HCT116 (cell line): ENCODE measurements around the gene FOXQ1. TPM values are rescaled to one million over a fixed set of nuclear protein-coding genes. Genes with fewer than 3 reads are reported as not detected.
"Not testable (repeated sequence)": the region's sequence is repeated elsewhere in the genome, so short reads cannot be mapped to it uniquely, and the experiment has no call there.

ENCODE experiments used
- ATAC-seq: fragments of 200-7000 bp; cut with Tn5 transposase; 2 replicates; pipeline ENCODE4 v1.9.1; 2020; ENCODE audit warnings: mild to moderate bottlenecking, moderate library complexity
- BruUV-seq: library from RNA; stranded (reverse); fragments of 400-500 nt; replicated peaks from 2 replicates; lab custom pipeline; 2021; lab: Mats Ljungman, UMichigan
- CTCF ChIA-PET: fragments of 300-600 bp; sonication (Branson Sonifier 250); formaldehyde crosslinking; loops from one replicate; lab custom pipeline; 2021; ENCODE audit warnings: antibody characterized with exemption; lab: Charles Lee
- POLR2A ChIA-PET: fragments of 300-600, 350-600 bp; sonication (Branson Sonifier 250); formaldehyde crosslinking; loops from one replicate; lab custom pipeline; 2021; ENCODE audit warnings: antibody characterized with exemption; lab: Charles Lee
- RAD21 ChIA-PET, 2 experiments: fragments of 300-600 bp; sonication (Branson Sonifier 250); formaldehyde crosslinking; loops; one replicate each; lab custom pipeline; 2023; ENCODE audit warnings: low total read pairs in 2 of 2; ENCODE audit not compliant: uncharacterized antibody in 2 of 2, unreplicated experiment in 2 of 2, low non-redundant PET in 1 of 2; lab: Charles Lee
- DNase-seq: peaks from one replicate; pipeline ENCODE4 v3.0.0-alpha.2; 2010; ENCODE audit warnings: low read depth, low spot score
- H2AFZ ChIP-seq: fragments of 200-600 bp; shearing (Covaris generic), sonication (generic); 2 replicates; pipeline ENCODE4 v1.6.1; 2017; ENCODE audit warnings: low read depth, mixed run types, mixed read lengths, antibody characterized with exemption, low read length; ENCODE audit not compliant: poor library complexity, severe bottlenecking
- H3K27ac ChIP-seq: 2 replicates; pipeline ENCODE4 v1.5.1; 2012; ENCODE audit warnings: low read depth, low read length
- H3K27me3 ChIP-seq: fragments of 200-600 bp; sonication (generic); 2 replicates; pipeline ENCODE4 v1.6.1; 2016; ENCODE audit warnings: mixed run types, low read length, mixed read lengths; ENCODE audit not compliant: insufficient read depth
- H3K36me3 ChIP-seq, 2 experiments: fragments of 200-500 bp in 1 of 2; fragments of 200-600 bp in 1 of 2; sonication (Bioruptor generic) in 1 of 2; sonication (generic) in 1 of 2; 2 replicates each; pipeline versions ENCODE4 v1.5.1 to v1.6.1; 2014 to 2016; ENCODE audit warnings: low read length in 2 of 2, inconsistent platforms in 1 of 2, mixed read lengths in 1 of 2, mixed run types in 1 of 2; ENCODE audit not compliant: insufficient read depth in 2 of 2, control insufficient read depth in 1 of 2
- H3K4me1 ChIP-seq, 2 experiments: fragments of 200-600 bp in 1 of 2; sonication (generic) in 1 of 2; 2 replicates each; pipeline versions ENCODE4 v1.5.1 to v1.6.1; 2012 to 2017; ENCODE audit warnings: low read length in 2 of 2, inconsistent platforms in 1 of 2, mild to moderate bottlenecking in 1 of 2, mixed read lengths in 1 of 2, mixed run types in 1 of 2, moderate library complexity in 1 of 2; ENCODE audit not compliant: insufficient read depth in 2 of 2, control insufficient read depth in 1 of 2
- H3K4me2 ChIP-seq: fragments of 200-600 bp; sonication (generic); 2 replicates; pipeline ENCODE4 v1.6.1; 2017; ENCODE audit warnings: mixed run types, low read length, mixed read lengths
- H3K4me3 ChIP-seq, 2 experiments: fragments of 200-600 bp in 1 of 2; sonication (generic) in 1 of 2; replicated peaks in 1 of 2; 2 replicates each; pipeline ENCODE4 v1.5.1; 2011 to 2016; ENCODE audit warnings: low read length in 2 of 2, control low read depth in 1 of 2, low read depth in 1 of 2, mild to moderate bottlenecking in 1 of 2, mixed read lengths in 1 of 2, mixed run types in 1 of 2
- H3K79me2 ChIP-seq: fragments of 200-600 bp; sonication (generic); 2 replicates; pipeline ENCODE4 v1.6.1; 2017; ENCODE audit warnings: mild to moderate bottlenecking, mixed run types, low read length, moderate library complexity, mixed read lengths; ENCODE audit not compliant: insufficient read depth
- H3K9ac ChIP-seq: fragments of 200-600 bp; sonication (generic); 2 replicates; pipeline ENCODE4 v1.6.1; 2016; ENCODE audit warnings: low read length, mixed read lengths
- H3K9me2 ChIP-seq: fragments of 200-600 bp; sonication (generic), shearing (Covaris generic); 2 replicates; pipeline ENCODE4 v1.6.1; 2017; ENCODE audit warnings: mixed run types, mild to moderate bottlenecking, moderate library complexity; ENCODE audit not compliant: insufficient read depth
- H3K9me3 ChIP-seq, 2 experiments: fragments of 200-500 bp in 1 of 2; fragments of 200-600 bp in 1 of 2; sonication (Bioruptor generic) in 1 of 2; sonication (generic) in 1 of 2; 2 replicates each; pipeline ENCODE4 v1.6.1; 2014 to 2017; ENCODE audit warnings: low read length in 2 of 2, mixed read lengths in 2 of 2, inconsistent platforms in 1 of 2, low read depth in 1 of 2, mild to moderate bottlenecking in 1 of 2, mixed run types in 1 of 2, moderate library complexity in 1 of 2; ENCODE audit not compliant: control insufficient read depth in 1 of 2, insufficient read depth in 1 of 2
- H4K20me1 ChIP-seq: fragments of 200-600 bp; sonication (generic), shearing (Covaris generic); 2 replicates; pipeline ENCODE4 v1.6.1; 2017; ENCODE audit warnings: mixed run types, mild to moderate bottlenecking, moderate library complexity; ENCODE audit not compliant: insufficient read depth
- CBX3 ChIP-seq: IDR thresholded peaks from 2 replicates; pipeline ENCODE4 v1.6.1; 2012; ENCODE audit warnings: low read depth
- EZH2 ChIP-seq: fragments of 200-600 bp; sonication (generic); IDR thresholded peaks from 2 replicates; pipeline ENCODE4 v1.6.1; 2017; ENCODE audit warnings: antibody characterized with exemption, mixed run types
- FOSL1 ChIP-seq: IDR thresholded peaks from 2 replicates; pipeline ENCODE4 v1.6.1; 2012; ENCODE audit warnings: low read depth
- POLR2A ChIP-seq: IDR thresholded peaks from 2 replicates; pipeline ENCODE4 v1.7.0; 2011; ENCODE audit warnings: borderline replicate concordance; ENCODE audit not compliant: insufficient read depth, insufficient read length; ENCODE audit errors: extremely low read depth
- POLR2AphosphoS5 ChIP-seq: IDR thresholded peaks from 2 replicates; pipeline ENCODE4 v1.6.1; 2011; ENCODE audit warnings: mild to moderate bottlenecking, low read depth, low read length, moderate library complexity
- RAD21 ChIP-seq: IDR thresholded peaks from 2 replicates; pipeline ENCODE4 v1.6.1; 2012; ENCODE audit warnings: low read depth, mild to moderate bottlenecking
- SIN3A ChIP-seq: IDR thresholded peaks from 2 replicates; pipeline ENCODE4 v1.6.1; 2012; ENCODE audit warnings: low read depth
- TCF7L2 ChIP-seq: IDR thresholded peaks from 2 replicates; pipeline ENCODE4 v1.7.0; 2011; ENCODE audit warnings: borderline replicate concordance, inconsistent platforms; ENCODE audit not compliant: insufficient read depth, insufficient read length; ENCODE audit errors: extremely low read depth
- YY1 ChIP-seq: IDR thresholded peaks from 2 replicates; pipeline ENCODE4 v1.6.1; 2011; ENCODE audit warnings: low read length, low read depth, moderate library complexity, mild to moderate bottlenecking; ENCODE audit not compliant: insufficient replicate concordance; ENCODE audit errors: extremely low read depth
- ZFX ChIP-seq: fragments of 450-650 bp; IDR thresholded peaks from 2 replicates; pipeline ENCODE4 v1.6.1; 2017
- ZNF274 ChIP-seq: fragments of 200-500 bp; sonication (Bioruptor generic); IDR thresholded peaks from 2 replicates; pipeline ENCODE4 v1.6.1; 2014; ENCODE audit warnings: mild to moderate bottlenecking, low read depth, low read length, inconsistent platforms
- intact Hi-C: fragments of 100-400 bp; cut with micrococcal nuclease; formaldehyde crosslinking; loops from 2 replicates; pipeline ENCODE4 v1.10.0; 2022
- total RNA-seq: library from RNA; stranded (reverse); gene quantifications from one replicate; pipeline ENCODE4 v1.2.1, GENCODE V29; 2021; ENCODE audit not compliant: unreplicated experiment

The FOXQ1 gene
- total RNA-seq, 1 experiment from 2014 or later: 0.42 TPM

DNA sequence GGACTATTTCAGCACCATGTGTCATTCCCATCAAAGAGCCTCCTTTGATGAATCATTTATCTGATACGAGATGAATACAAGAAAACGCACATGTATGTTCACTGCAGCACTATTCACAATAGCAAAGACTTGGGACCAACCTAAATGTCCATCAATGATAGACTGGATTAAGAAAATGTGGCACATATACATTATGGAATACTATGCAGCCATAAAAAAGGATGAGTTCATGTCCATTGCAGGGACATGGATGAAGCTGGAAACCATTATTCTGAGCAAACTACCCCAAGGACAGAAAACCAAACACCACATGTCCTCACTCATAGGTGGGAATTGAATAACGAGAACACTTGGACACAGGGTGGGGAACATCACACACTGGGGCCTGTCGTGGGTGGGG lies 49.8 kb downstream of the FOXQ1 start:
- H3K9me3 ChIP-seq, H4K20me1 ChIP-seq, H3K4me2 ChIP-seq, POLR2A ChIA-PET, H3K9ac ChIP-seq, H3K79me2 ChIP-seq, RAD21 ChIA-PET, H3K4me1 ChIP-seq, ATAC-seq, BruUV-seq, CTCF ChIA-PET, DNase-seq, H3K36me3 ChIP-seq, H3K27me3 ChIP-seq, intact Hi-C loops, H3K4me3 ChIP-seq, H2AFZ ChIP-seq, H3K9me2 ChIP-seq, H3K27ac ChIP-seq: not testable (repeated sequence)

- H4K20me1 ChIP-seq: no peaks in the 10 kb centered on the region; the same call in 1 of the 2 replicates
- DNase-seq (no peak), ATAC-seq (no peak)
- no peaks in the 10 kb centered on the region for H3K27me3 ChIP-seq
- no peaks in the 10 kb centered on the region for H3K4me1 ChIP-seq
- H3K9me3 ChIP-seq: no peaks in the 10 kb centered on the region
- RAD21 ChIA-PET: no interaction called here
- POLR2A ChIA-PET: no interaction called here
- CTCF ChIA-PET: interaction anchor here (0.7 kb wide), 1 partner anchor 35 kb away, joined by 3 read pairs; no protein-coding TSS in a partner anchor
- no peaks in the 10 kb centered on the region for H3K36me3 ChIP-seq
- H2AFZ ChIP-seq: no peak overlapping the region
- no TSS peak for BruUV-seq
- H3K27ac ChIP-seq: no peak overlapping the region
- intact Hi-C loops: no loop called here
- TF ChIP-seq SIN3A (no peak), POLR2A (no peak), ZFX (no peak), FOSL1 (no peak), ZNF274 (no peak), POLR2AphosphoS5 (no peak), TCF7L2 (no peak), EZH2 (no peak), YY1 (no peak), RAD21 (no peak), CBX3 (no peak)
- TF ChIP-seq, all 23 proteins: peak for 0
- no peaks in the 10 kb centered on the region for H3K9me2 ChIP-seq
- no peak overlapping the region for H3K4me3 ChIP-seq
- H3K79me2 ChIP-seq: no peaks in the 10 kb centered on the region
- no peak overlapping the region for H3K9ac ChIP-seq
- no peak overlapping the region for H3K4me2 ChIP-seq
These were observed 50.7 kb downstream of the FOXQ1 start for GRCh38 chr6:1362643-1363042.
